Suppressor macrophage treated with lipopolysaccharide for 1 hour (primary cell): ENCODE measurements around the gene NT5C3B.
"Not testable (repeated sequence)": the region's sequence is repeated elsewhere in the genome, so short reads cannot be mapped to it uniquely, and the experiment has no call there.

Experiments
- DNase-seq, 3 donors: peaks; one replicate each; pipeline ENCODE4 v3.0.0-alpha.2; 2020 to 2022

The NT5C3B gene

GRCh38 chr17:41837761-41838538, 1.9 kb upstream of the NT5C3B start, which contains the start of gene KLHL10:
Gene KLHL10, plus strand, starts transcription at chr17:41837825. Its CDS starts 108 bp downstream, at chr17:41837933.
- no peak for DNase-seq

GRCh38 chr17:41836550-41837196, 641 bp upstream of the NT5C3B start:
- DNase-seq, result no peak

DNA sequence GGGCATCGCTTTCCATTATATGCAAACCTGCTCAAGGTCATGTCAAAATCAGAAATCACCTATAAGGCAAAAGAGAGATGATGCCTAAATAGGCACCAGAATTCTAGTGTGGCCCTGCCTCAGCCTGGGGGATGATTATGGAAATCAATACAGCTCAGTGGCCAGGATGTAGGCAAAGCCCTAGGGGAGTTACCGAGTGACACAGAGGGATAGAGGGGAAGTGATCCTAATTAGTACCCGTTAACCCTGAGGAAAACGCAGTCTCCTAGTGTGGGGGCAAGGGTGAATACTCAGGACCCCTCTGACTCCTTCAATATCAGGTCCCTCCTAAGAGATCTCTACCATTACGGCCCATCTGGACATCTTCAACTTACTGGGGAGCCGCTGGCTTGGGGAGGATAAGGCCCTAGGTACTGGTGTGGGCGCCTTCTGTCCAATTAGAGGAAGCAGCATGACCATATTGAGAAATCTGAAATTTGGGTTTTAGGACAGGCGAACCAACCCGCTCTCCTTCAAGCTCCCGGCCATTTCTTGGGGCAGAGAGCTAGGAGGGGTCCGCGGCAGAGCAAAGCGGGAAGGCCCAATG, 725 bp downstream of the NT5C3B start:
- peak; percentile 49 to 56 (median 56) for DNase-seq

DNA sequence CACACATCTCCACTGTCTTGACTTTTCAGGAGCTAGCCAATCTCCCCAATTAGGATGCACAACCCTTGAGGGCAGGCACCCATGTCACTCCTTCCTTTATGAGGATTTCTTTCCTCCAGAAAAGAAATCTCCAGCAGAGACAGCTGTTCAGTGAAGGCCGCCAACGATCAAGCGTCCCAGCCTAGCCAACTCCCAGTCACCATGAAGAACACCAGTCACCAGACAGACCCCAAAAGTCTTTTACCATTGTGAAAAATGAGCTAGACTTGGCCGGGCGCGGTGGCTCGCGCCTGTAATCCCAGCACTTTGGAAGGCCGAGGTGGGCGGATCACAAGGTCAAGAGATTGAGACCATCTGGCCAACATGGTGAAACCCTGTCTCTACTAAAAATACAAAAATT, 6.1 kb downstream of the NT5C3B start:
- not testable (repeated sequence) for DNase-seq

DNA sequence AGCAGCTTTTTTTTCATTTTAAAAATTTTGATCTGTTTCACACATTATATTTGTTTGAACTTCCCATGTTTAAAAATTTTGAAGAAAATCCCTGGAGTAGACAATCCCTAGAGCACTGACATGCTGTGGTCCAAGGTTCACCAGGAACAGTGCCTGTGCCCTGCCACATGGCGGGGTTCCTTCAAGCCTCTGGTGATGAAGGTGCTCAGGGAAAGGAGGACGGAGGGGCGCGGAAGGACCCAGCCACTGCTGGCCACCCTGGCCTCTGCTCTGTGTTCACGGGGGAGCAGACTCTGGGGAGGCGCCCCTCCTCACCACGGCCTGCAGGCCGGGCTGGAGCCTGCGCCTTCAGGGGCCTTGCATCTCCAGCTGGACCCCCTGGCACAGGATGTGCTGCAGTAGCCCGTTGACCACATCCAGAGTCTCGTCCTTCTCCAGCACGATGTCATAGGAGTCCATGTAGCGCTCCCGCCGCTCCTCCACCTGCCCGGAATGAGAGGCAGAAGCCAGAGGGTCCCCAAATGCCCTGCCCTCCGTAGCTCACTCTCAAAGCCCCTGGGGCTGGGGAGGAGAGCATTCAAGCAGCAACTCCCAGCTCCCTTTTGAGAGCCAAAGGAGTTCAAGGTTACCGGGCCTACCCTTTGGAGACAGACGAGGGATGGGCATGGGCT, 10.7 kb downstream of the NT5C3B start:
- no peak for DNase-seq

GRCh38 chr17:41824086-41824485, 11.9 kb downstream of the NT5C3B start:
- DNase-seq, result no peak

- no peak for DNase-seq
Measured at GRCh38 chr17:41823580-41823979, 12.5 kb downstream of the NT5C3B start.

- DNase-seq, result no peak
Measured at GRCh38 chr17:41823141-41823524, 12.9 kb downstream of the NT5C3B start.

DNA sequence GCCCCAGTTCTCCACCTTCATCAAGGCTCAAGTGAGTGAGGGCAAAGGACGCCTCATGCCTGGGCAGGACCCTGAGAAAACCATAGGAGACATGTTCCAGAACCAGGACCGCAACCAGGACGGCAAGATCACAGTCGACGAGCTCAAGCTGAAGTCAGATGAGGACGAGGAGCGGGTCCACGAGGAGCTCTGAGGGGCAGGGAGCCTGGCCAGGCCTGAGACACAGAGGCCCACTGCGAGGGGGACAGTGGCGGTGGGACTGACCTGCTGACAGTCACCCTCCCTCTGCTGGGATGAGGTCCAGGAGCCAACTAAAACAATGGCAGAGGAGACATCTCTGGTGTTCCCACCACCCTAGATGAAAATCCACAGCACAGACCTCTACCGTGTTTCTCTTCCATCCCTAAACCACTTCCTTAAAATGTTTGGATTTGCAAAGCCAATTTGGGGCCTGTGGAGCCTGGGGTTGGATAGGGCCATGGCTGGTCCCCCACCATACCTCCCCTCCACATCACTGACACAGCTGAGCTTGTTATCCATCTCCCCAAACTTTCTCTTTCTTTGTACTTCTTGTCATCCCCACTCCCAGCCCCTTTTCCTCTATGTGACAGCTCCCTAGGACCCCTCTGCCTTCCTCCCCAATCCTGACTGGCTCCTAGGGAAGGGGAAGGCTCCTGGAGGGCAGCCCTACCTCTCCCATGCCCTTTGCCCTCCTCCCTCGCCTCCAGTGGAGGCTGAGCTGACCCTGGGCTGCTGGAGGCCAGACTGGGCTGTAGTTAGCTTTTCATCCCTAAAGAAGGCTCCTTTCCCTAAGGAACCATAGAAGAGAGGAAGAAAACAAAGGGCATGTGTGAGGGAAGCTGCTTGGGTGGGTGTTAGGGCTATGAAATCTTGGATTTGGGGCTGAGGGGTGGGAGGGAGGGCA, 13.6 kb downstream of the NT5C3B start:
- DNase-seq, result no peak

DNA sequence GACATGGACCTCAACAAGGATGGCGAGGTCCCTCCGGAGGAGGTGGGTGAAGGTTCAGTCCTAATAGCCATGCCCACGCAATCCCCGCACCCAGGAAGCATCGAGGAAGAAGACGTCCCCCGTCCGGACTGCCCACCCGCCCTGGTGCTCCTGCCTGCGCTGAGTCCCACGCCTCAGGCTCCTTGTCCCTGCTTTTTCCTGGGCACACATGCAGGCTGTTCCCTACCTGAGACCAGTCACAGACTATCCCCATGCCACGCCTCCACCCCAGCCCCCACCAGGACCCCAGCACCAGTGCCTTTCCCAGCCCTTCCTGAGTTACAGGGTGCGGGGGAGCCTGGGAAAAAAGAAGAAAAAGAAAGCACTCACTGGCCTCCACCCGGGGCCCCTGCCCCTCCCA, 14.3 kb downstream of the NT5C3B start:
- DNase-seq, result no peak

DNA sequence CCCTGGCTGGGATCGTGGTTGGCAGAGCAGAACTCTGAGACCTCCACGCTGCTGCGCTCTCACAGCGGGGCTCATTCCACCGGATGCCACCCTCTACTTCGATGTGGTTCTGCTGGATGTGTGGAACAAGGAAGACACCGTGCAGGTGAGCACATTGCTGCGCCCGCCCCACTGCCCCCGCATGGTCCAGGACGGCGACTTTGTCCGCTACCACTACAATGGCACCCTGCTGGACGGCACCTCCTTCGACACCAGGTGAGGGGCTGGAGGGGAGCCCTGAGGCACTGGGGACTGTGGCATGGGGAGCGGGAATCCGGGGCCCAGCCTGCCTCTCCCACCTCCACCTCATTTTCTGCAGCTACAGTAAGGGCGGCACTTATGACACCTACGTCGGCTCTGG, 18.0 kb downstream of the NT5C3B start:
- no peak for DNase-seq

DNA sequence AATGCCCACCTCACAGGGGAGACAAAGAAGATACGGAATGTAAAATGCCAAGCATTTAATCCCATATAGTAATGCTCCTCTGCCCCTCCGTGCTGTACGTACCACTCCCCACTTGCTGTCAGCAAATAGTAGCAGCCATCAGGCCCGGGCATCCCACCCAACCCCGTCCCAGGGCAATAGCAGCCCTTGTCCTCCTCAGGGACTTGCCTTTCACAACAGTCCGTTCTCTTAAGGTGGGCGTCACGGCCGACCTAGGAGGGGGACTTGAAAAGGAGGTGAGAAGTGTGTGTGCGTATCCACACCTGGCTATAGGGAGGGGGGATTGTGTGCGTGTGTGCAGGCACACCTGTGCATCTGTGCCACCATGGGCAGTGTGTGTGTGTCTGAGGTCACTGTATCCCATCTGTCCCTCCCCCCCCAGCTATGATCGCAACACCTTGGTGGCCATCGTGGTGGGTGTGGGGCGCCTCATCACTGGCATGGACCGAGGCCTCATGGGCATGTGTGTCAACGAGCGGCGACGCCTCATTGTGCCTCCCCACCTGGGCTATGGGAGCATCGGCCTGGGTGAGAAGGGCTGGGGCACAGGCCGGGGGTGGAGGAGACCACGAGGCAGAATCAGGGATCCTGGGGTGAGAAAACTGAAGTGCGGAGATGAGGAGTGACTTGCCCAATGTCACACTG, 19.3 kb downstream of the NT5C3B start:
- no peak for DNase-seq

GRCh38 chr17:41814195-41814594, 21.8 kb downstream of the NT5C3B start:
- no peak for DNase-seq

DNA sequence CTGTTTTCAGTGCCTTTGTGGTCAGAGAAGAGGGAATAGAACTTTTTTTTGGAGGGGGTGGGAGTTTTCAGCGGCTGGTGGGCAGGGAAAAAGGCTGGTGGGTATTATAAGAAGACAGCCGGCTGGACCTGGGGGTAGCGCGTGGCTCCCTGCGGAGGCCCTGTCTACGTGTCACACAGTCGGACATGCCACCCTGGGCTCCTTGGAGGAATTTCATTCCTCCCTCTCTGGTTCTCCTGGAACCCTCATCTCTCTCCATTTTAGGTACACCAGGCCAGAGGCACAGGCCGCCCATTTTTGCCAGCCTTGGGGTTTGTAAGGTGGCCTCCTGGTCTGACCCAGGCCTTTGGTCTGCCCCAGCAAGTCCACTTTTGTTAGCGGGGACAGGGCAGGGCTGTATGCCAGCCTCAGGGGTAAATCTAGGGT, 22.3 kb downstream of the NT5C3B start:
- DNase-seq, result no peak

GRCh38 chr17:41813152-41813680, 22.8 kb downstream of the NT5C3B start:
- no peak for DNase-seq

DNA sequence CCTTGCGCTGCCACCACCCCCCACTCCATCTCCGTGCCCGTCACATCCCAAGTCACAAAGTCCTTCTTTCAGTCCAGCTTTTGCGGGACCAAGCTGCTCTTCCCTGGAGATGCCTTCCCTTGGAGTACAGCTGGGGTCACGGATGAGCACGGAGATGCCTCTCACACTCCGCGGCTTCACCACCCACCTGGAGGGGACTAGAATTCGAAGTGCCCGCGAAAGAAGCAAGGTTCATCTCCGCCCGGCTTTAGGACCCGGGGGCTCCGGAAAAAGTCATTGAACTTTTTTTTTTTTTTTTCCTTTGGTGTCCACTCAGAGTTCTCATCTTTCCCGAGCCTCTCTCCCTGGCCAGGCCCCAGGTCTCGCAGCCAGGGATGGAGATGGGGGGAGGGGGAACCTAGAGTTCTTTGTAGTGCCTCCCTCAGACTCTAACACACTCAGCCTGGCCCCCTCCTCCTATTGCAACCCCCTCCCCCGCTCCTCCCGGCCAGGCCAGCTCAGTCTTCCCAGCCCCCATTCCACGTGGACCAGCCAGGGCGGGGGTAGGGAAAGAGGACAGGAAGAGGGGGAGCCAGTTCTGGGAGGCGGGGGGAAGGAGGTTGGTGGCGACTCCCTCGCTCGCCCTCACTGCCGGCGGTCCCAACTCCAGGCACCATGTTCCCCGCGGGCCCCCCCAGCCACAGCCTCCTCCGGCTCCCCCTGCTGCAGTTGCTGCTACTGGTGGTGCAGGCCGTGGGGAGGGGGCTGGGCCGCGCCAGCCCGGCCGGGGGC, 23.5 kb downstream of the NT5C3B start, which contains the start of gene FKBP10:
Gene FKBP10 (plus strand): TSS at position 624 of the 771 bp plus-strand sequence. CDS start 31 bp downstream, at position 655.
- no peak for DNase-seq

GRCh38 chr17:41811549-41812380, 24.3 kb downstream of the NT5C3B start, which contains the start of gene P3H4:
Gene P3H4, minus strand, starts transcription at chr17:41811949. Its CDS starts 34 bp downstream, at chr17:41811915.
- DNase-seq, result peak; percentile 66 to 84 (median 71)

DNA sequence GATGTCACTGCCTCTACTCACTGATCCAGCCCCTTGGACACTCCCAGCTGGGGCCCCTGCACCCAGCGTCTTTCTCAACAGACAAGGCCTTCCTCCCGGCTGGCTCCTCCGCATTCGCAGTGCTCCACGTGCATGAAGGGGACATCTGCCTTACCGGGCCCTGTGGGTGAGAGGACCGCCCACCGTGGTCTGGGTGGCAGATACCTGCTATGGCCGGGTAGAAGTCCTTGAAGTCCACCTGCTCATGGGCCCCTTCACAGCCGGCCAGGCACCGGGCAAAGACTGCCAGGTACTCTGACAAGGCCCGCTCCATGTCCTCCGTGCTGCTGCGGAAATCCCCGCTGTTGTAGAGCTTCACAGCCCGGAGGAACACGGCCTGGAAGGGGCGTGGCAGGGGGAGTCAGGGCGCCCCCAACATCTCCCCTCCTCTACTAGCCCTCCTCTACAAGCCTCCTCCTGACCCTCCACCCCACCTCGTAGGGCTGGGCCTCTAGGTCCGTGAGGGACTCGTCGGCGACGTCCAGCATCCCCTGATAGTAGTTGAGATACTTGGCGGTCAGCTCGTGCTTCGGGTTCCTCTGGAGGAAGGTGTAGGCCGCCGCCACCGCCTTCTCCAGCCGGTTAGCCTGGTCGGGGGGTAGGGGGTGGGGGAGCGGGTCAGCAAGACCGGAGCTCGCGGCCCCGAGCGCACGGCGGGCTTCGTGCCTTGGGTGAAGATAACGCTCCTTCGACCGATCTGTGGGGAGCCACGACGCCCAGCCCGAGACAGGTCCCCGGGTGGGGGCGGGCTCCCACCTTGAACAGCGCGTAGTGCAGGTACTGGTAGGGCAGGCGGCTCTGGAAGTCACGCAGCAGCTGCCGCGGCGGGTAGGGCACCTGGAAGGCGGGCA, 25.1 kb downstream of the NT5C3B start:
- DNase-seq, result no peak
